Activated T-cell treated with anti-CD3 and anti-CD28 coated beads, Interleukin-2, amount 50 U/mL, for 4 hours (primary cell): Measurements from ENCODE around the gene APOL4. TPM values are rescaled to one million over a fixed set of nuclear protein-coding genes. Genes with fewer than 3 reads are reported as not detected.

Experiments used
- total RNA-seq, 3 donors: library from RNA; stranded (reverse); gene quantifications; one replicate each; pipeline ENCODE4 v1.2.1, GENCODE V29; 2021

Gene APOL4
- total RNA-seq, 3 donors from 2014 or later = 0.27 TPM; not detected in 2

Other genes starting within 250 kb of the APOL4 start
- gene RBFOX2, start 173.0 kb downstream of the APOL4 start, total RNA-seq = 1 to 10 TPM; 5.6 to 6.9 (median 6.5) TPM
- 10 to 100 TPM; 14.4 to 17.7 (median 15.5) TPM for gene APOL3, start 41.1 kb downstream of the APOL4 start, total RNA-seq
- gene APOL2, start 37.7 kb upstream of the APOL4 start, total RNA-seq = 100 to 1,000 TPM in 2 of 3 donors, 10 to 100 TPM in 1; 99.6 to 117 (median 106) TPM
- 10 to 100 TPM; 39.8 to 53.1 (median 42.0) TPM for gene APOL1, start 51.3 kb upstream of the APOL4 start, total RNA-seq
- 100 to 1,000 TPM; 673 to 753 (median 716) TPM for gene MYH9, start 186.2 kb upstream of the APOL4 start, total RNA-seq